SU-DHL-6 (cell line): ENCODE measurements around the gene PRKCA.

Source experiments
- H2AFZ ChIP-seq: fragments of 200-600 bp; sonication (generic); 2 replicates; pipeline ENCODE4 v1.6.1; 2014; ENCODE audit warnings: low read depth, mild to moderate bottlenecking, moderate library complexity, mixed read lengths, antibody characterized with exemption, low read length; ENCODE audit not compliant: severe bottlenecking
- H3F3A ChIP-seq: fragments of 200-600 bp; shearing (Covaris generic); 2 replicates; pipeline ENCODE4 v1.6.0; 2016; ENCODE audit warnings: antibody characterized with exemption, mild to moderate bottlenecking; ENCODE audit not compliant: insufficient read depth
- H3K27ac ChIP-seq: fragments of 200-600 bp; sonication (generic); 2 replicates; pipeline ENCODE4 v1.5.1; 2016; ENCODE audit warnings: low read depth, mild to moderate bottlenecking, low read length, moderate library complexity, mixed read lengths
- H3K27me3 ChIP-seq: fragments of 200-600 bp; sonication (generic), shearing (Covaris generic); 2 replicates; pipeline ENCODE4 v1.6.0; 2014; ENCODE audit warnings: mild to moderate bottlenecking, low read length
- H3K36me3 ChIP-seq: fragments of 200-600 bp; sonication (generic); 2 replicates; pipeline ENCODE4 v1.6.1; 2014; ENCODE audit warnings: mild to moderate bottlenecking, low read length, mixed read lengths
- H3K4me2 ChIP-seq: fragments of 300-600, 200-600 bp; shearing (Covaris generic), sonication (generic); 2 replicates; pipeline ENCODE4 v1.6.0; 2014; ENCODE audit warnings: low read length, low read depth, mild to moderate bottlenecking; ENCODE audit not compliant: poor library complexity, severe bottlenecking
- H3K4me3 ChIP-seq: fragments of 200-600 bp; sonication (generic); 2 replicates; pipeline ENCODE4 v1.5.1; 2014; ENCODE audit warnings: antibody characterized with exemption, low read length, mild to moderate bottlenecking, mixed read lengths; ENCODE audit not compliant: insufficient read depth, poor library complexity, severe bottlenecking
- H3K79me2 ChIP-seq: fragments of 200-600 bp; sonication (generic); 2 replicates; pipeline ENCODE4 v1.6.1; 2014; ENCODE audit warnings: mild to moderate bottlenecking, low read length, moderate library complexity; ENCODE audit not compliant: insufficient read depth
- H3K9ac ChIP-seq: fragments of 200-600 bp; sonication (generic); 2 replicates; pipeline ENCODE4 v1.7.0; 2014; ENCODE audit warnings: mild to moderate bottlenecking, low read length
- H3K9me2 ChIP-seq: fragments of 200-600 bp; sonication (generic); replicated peaks from 2 replicates; pipeline ENCODE4 v1.6.1; 2014; ENCODE audit warnings: low read length; ENCODE audit not compliant: insufficient read depth
- H3K9me3 ChIP-seq: fragments of 200-600 bp; sonication (generic); 2 replicates; pipeline ENCODE4 v1.6.1; 2014; ENCODE audit warnings: low read length, mixed read lengths; ENCODE audit not compliant: insufficient read depth
- H4K20me1 ChIP-seq: fragments of 200-600 bp; sonication (generic); 2 replicates; pipeline ENCODE4 v1.6.1; 2014; ENCODE audit warnings: low read depth, mild to moderate bottlenecking, antibody characterized with exemption, low read length, moderate library complexity, mixed read lengths
- EZH2phosphoT487 ChIP-seq: fragments of 200-600 bp; sonication (generic), shearing (Covaris generic); conservative IDR thresholded peaks from 2 replicates; pipeline ENCODE4 v1.6.1; 2018; ENCODE audit warnings: mild to moderate bottlenecking, antibody characterized with exemption, low read length, moderate library complexity, mixed read lengths
- TF ChIP-seq, protein P1 (sequence below): fragments of 200-600 bp; sonication (generic); IDR thresholded peaks from one replicate; pipeline ENCODE4 v1.5.1; 2017; ENCODE audit warnings: antibody characterized with exemption, mild to moderate bottlenecking, low read length, moderate library complexity; ENCODE audit not compliant: insufficient read depth, poor library complexity, severe bottlenecking

PRKCA gene

DNA sequence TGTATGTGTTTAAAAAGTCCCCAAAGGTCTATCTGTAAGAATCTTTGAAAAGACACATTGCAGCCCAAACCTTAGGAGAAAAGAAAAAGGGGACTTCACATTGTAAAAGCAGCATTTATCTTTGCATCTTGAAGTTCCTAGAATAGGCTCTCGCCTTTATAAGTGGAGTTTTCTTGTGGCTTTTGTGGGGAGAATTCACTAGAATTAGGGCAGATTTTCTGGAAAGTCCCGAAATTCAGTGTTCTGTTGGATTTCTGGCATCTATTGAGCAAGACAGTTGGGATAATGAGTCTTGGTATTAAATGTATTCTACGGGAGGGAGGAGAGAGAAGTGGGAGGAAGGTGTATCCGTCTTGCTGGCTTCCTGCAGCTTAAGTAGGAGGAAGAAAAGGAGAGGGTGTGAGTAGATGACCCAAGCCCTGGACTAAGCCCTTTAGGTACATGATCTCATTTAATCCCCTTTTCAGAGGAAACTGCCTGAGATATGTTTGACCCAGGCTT lies 62.6 kb downstream of the PRKCA start:
- Histone ChIP-seq H2AFZ (no peak overlapping the region), H3K9me3 (no peaks in the 10 kb centered on the region), H3K9me2 (no peaks in the 10 kb centered on the region), H3K4me2 (no peak overlapping the region), H3K27me3 (no peaks in the 10 kb centered on the region), H4K20me1 (peaks cover 14% of the 10 kb centered on the region), H3K36me3 (no peaks in the 10 kb centered on the region; the same call in 1 of the 2 replicates), H3K79me2 (peaks cover 97% of the 10 kb centered on the region), H3K4me3 (no peak overlapping the region), H3K27ac (no peak overlapping the region), H3K9ac (no peak overlapping the region), H3F3A (peaks cover 14% of the 10 kb centered on the region; the same call in 1 of the 2 replicates)
- no peak for TF ChIP-seq EZH2phosphoT487
- TF ChIP-seq, protein P1, sequence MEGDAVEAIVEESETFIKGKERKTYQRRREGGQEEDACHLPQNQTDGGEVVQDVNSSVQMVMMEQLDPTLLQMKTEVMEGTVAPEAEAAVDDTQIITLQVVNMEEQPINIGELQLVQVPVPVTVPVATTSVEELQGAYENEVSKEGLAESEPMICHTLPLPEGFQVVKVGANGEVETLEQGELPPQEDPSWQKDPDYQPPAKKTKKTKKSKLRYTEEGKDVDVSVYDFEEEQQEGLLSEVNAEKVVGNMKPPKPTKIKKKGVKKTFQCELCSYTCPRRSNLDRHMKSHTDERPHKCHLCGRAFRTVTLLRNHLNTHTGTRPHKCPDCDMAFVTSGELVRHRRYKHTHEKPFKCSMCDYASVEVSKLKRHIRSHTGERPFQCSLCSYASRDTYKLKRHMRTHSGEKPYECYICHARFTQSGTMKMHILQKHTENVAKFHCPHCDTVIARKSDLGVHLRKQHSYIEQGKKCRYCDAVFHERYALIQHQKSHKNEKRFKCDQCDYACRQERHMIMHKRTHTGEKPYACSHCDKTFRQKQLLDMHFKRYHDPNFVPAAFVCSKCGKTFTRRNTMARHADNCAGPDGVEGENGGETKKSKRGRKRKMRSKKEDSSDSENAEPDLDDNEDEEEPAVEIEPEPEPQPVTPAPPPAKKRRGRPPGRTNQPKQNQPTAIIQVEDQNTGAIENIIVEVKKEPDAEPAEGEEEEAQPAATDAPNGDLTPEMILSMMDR = no peak

DNA sequence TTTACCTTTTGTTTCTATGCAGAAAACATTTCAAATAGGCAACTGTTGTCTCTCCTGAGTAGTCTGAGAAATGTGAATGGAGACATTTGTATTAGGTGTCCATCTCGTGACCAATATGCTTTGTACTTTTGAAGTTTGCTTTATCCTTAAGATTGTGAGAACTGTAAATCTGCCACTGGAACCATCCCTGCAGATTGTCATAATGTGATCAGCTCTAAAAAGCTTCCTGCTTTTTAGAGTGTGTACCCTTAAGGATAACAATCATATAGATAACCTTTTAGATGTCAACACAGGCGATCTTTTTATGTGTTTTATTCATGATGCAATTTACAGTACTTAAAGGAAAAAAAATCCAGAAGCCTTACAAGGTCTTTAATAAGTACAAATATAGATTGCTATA lies 63.5 kb downstream of the PRKCA start:
- no peaks in the 10 kb centered on the region for H3K9me2 ChIP-seq
- no peaks in the 10 kb centered on the region for H3K9me3 ChIP-seq
- H3K36me3 ChIP-seq = no peaks in the 10 kb centered on the region; the same call in 1 of the 2 replicates
- TF ChIP-seq EZH2phosphoT487 = no peak
- TF ChIP-seq, protein P1 = no peak
- H3K27ac ChIP-seq = no peak overlapping the region; the same call in 1 of the 2 replicates
- no peak overlapping the region for H3K4me3 ChIP-seq
- H3F3A ChIP-seq = peaks cover 14% of the 10 kb centered on the region; the same call in 1 of the 2 replicates
- H4K20me1 ChIP-seq = peaks cover 14% of the 10 kb centered on the region
- peaks cover 97% of the 10 kb centered on the region for H3K79me2 ChIP-seq
- H3K9ac ChIP-seq = no peak overlapping the region
- H3K4me2 ChIP-seq = no peak overlapping the region
- H2AFZ ChIP-seq = no peak overlapping the region
- no peaks in the 10 kb centered on the region for H3K27me3 ChIP-seq

DNA sequence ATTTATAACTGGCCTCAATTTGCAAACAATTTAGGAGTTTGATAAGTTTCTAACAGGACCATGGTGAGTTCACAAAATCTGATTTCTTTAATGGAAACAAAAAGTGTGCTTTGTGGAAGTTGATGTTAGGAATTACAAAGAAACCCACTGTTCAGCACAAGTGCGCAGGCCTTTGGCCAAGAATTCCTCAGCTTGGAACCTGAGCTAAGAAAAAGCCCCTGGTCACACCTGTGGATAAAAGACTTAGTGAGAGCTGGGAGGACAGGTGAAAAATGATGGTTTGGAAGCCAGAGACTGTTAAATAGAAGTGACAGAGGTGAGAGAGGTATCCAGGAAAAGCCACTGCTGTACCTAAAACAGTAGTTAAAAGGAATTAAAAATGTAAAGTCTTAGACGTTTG lies 64.7 kb downstream of the PRKCA start:
- TF ChIP-seq, protein P1 = no peak
- no peak for TF ChIP-seq EZH2phosphoT487
- no peaks in the 10 kb centered on the region; the same call in 1 of the 2 replicates for H3K36me3 ChIP-seq
- no peak overlapping the region for H3K9ac ChIP-seq
- no peaks in the 10 kb centered on the region for H3K27me3 ChIP-seq
- peaks cover 14% of the 10 kb centered on the region; the same call in 1 of the 2 replicates for H3F3A ChIP-seq
- no peak overlapping the region for H2AFZ ChIP-seq
- peaks cover 10% of the 10 kb centered on the region for H4K20me1 ChIP-seq
- H3K27ac ChIP-seq = peak overlapping the region; percentile 18
- no peak overlapping the region for H3K4me2 ChIP-seq
- no peak overlapping the region for H3K4me3 ChIP-seq
- H3K9me2 ChIP-seq = no peaks in the 10 kb centered on the region
- H3K79me2 ChIP-seq = peaks cover 97% of the 10 kb centered on the region
- H3K9me3 ChIP-seq = no peaks in the 10 kb centered on the region
